Natural killer cell (primary cell): ENCODE results near the gene MYLIP. TPM values are rescaled to one million over a fixed set of nuclear protein-coding genes. Genes with fewer than 3 reads are reported as not detected.

ENCODE experiments used
- ATAC-seq, 3 donors: fragments of 150-1000 bp in 2 of 3; fragments of 200-7000 bp in 1 of 3; cut with Tn5 transposase; 1 replicate in 1 of 3; 2 replicates in 2 of 3; pipeline ENCODE4 v1.10.0; 2021; ENCODE audit warnings: mild to moderate bottlenecking in 2 of 3, moderate library complexity in 2 of 3
- DNase-seq, 2 donors: peaks; one replicate each; pipeline versions ENCODE4 v3.0.0 to v3.0.0-alpha.2; 2013 to 2021; ENCODE audit warnings: mixed read lengths in 1 of 2
- H3K27ac ChIP-seq: one replicate; pipeline ENCODE4 v1.5.1; 2013; ENCODE audit warnings: mild to moderate bottlenecking, low read length
- H3K27me3 ChIP-seq: one replicate; pipeline ENCODE4 v1.6.1; 2013; ENCODE audit warnings: low read length; ENCODE audit not compliant: control insufficient read depth, insufficient read depth
- H3K36me3 ChIP-seq: one replicate; pipeline ENCODE4 v1.6.1; 2013; ENCODE audit warnings: low read length; ENCODE audit not compliant: control insufficient read depth, insufficient read depth
- H3K4me1 ChIP-seq: one replicate; pipeline ENCODE4 v1.6.1; 2013; ENCODE audit warnings: low read length; ENCODE audit not compliant: control insufficient read depth, insufficient read depth
- H3K4me3 ChIP-seq: one replicate; pipeline ENCODE4 v1.5.1; 2013; ENCODE audit warnings: low read length
- H3K9me3 ChIP-seq: one replicate; pipeline ENCODE4 v1.6.1; 2013; ENCODE audit warnings: low read length; ENCODE audit not compliant: control insufficient read depth, insufficient read depth
- H3K27ac Mint-ChIP-seq, 2 donors: one replicate each; pipeline ENCODE4 v1.8.0; 2022; ENCODE audit warnings: mild to moderate bottlenecking in 2 of 2, mixed read lengths in 2 of 2, moderate library complexity in 1 of 2
- H3K27me3 Mint-ChIP-seq, 2 donors: one replicate each; pipeline ENCODE4 v1.8.0; 2022; ENCODE audit warnings: low read depth in 2 of 2, mixed read lengths in 2 of 2
- H3K36me3 Mint-ChIP-seq: one replicate; pipeline ENCODE4 v1.8.0; 2022; ENCODE audit warnings: mixed read lengths
- H3K4me1 Mint-ChIP-seq, 2 donors: one replicate each; pipeline ENCODE4 v1.8.0; 2022; ENCODE audit warnings: mixed read lengths in 2 of 2
- H3K4me3 Mint-ChIP-seq: one replicate; pipeline ENCODE4 v1.8.0; 2022; ENCODE audit warnings: mild to moderate bottlenecking, moderate library complexity, mixed read lengths
- H3K9me3 Mint-ChIP-seq, 2 donors: one replicate each; pipeline ENCODE4 v1.8.0; 2022; ENCODE audit warnings: mixed read lengths in 2 of 2
- CTCF ChIP-seq: fragments of 200-600 bp; IDR thresholded peaks from one replicate; pipeline ENCODE4 v1.8.0; 2022; ENCODE audit warnings: antibody characterized with exemption
- WGBS: methylation state at CpG from one replicate; pipeline ENCODE4 v1.1.7; 2013; ENCODE audit warnings: missing lambda C conversion rate; ENCODE audit not compliant: insufficient coverage; 5-methylcytosine and 5-hydroxymethylcytosine counted together
- intact Hi-C: fragments of 100-400 bp; cut with micrococcal nuclease; formaldehyde crosslinking; loops from one replicate; pipeline ENCODE4 v1.14.2; 2022
- total RNA-seq, 4 donors: library from RNA; stranded (reverse); fragments of 120-200 nt in 1 of 4; gene quantifications; one replicate each; pipeline versions ENCODE4 v1.2.3 to v1.2.4, GENCODE V29; 2013 to 2022

The MYLIP gene
- total RNA-seq, 3 donors from 2014 or later (not counting 1 experiment from before 2014, with no cell fraction given) = 127 to 207 (median 150) TPM

- Histone ChIP-seq H3K27ac (peak overlapping the region; percentile 1), H3K9me3 (no peaks in the 10 kb centered on the region), H3K4me1 (peaks cover 14% of the 10 kb centered on the region), H3K4me3 (no peak overlapping the region), H3K36me3 (no peaks in the 10 kb centered on the region), H3K27me3 (no peaks in the 10 kb centered on the region)
- Mint-ChIP-seq H3K27ac (peak overlapping the region; percentile 79 to 86), H3K4me1 (peaks cover 58 to 62% of the 10 kb centered on the region in 2 donors), H3K4me3 (peak overlapping the region; percentile 76), H3K36me3 (no peaks in the 10 kb centered on the region), H3K9me3 (no peaks in the 10 kb centered on the region), H3K27me3 (no peaks in the 10 kb centered on the region)
- ATAC-seq = peak; percentile 46 to 66 (median 62)
- intact Hi-C loops = loop anchor here (1.0 kb wide), 1 partner anchor 38 kb away; no protein-coding TSS in a partner anchor
- WGBS = 49% methylated on average over 2 of the region's 3 CpGs
- peak; percentile 41 for TF ChIP-seq CTCF
- peak in 1 of 2 donors; percentile 56 for DNase-seq
Observed at GRCh38 chr6:16168858-16169257, 40.0 kb downstream of the MYLIP start.

GRCh38 chr6:16171400-16171799, 42.5 kb downstream of the MYLIP start:
- H3K4me1 Mint-ChIP-seq = peaks cover 62 to 72% of the 10 kb centered on the region in 2 donors
- H3K9me3 Mint-ChIP-seq = no peaks in the 10 kb centered on the region
- intact Hi-C loops = no loop called here
- no peak overlapping the region for H3K4me3 ChIP-seq
- H3K27me3 Mint-ChIP-seq = no peaks in the 10 kb centered on the region
- no peak for ATAC-seq
- no peak overlapping the region for H3K27ac Mint-ChIP-seq
- no peaks in the 10 kb centered on the region for H3K36me3 Mint-ChIP-seq
- H3K27me3 ChIP-seq = no peaks in the 10 kb centered on the region
- no peak for TF ChIP-seq CTCF
- H3K27ac ChIP-seq = no peak overlapping the region
- no peaks in the 10 kb centered on the region for H3K9me3 ChIP-seq
- H3K4me1 ChIP-seq = peaks cover 29% of the 10 kb centered on the region
- no peak for DNase-seq
- 100% methylated on average over 1 of the region's 2 CpGs for WGBS
- no peak overlapping the region for H3K4me3 Mint-ChIP-seq
- H3K36me3 ChIP-seq = no peaks in the 10 kb centered on the region

- Histone ChIP-seq H3K4me3 (no peak overlapping the region), H3K27me3 (no peaks in the 10 kb centered on the region), H3K9me3 (no peaks in the 10 kb centered on the region), H3K4me1 (peaks cover 22% of the 10 kb centered on the region), H3K27ac (no peak overlapping the region), H3K36me3 (no peaks in the 10 kb centered on the region)
- Mint-ChIP-seq H3K9me3 (no peaks in the 10 kb centered on the region), H3K4me3 (no peak overlapping the region), H3K36me3 (no peaks in the 10 kb centered on the region), H3K27ac (peak overlapping the region; percentile 90 to 91), H3K4me1 (peaks cover 55 to 65% of the 10 kb centered on the region in 2 donors), H3K27me3 (no peaks in the 10 kb centered on the region)
- 92% methylated on average over 2 of the region's 3 CpGs for WGBS
- ATAC-seq = no peak
- intact Hi-C loops = no loop called here
- TF ChIP-seq CTCF = no peak
- no peak for DNase-seq
Observed at GRCh38 chr6:16173167-16173940, 44.5 kb downstream of the MYLIP start.
